Fibroblast of gingiva (primary cell): ENCODE results near the gene WBP1L.
"Not testable (repeated sequence)": the region's sequence is repeated elsewhere in the genome, so short reads cannot be mapped to it uniquely, and the experiment has no call there.

Source experiments
- DNase-seq: peaks from one replicate; pipeline ENCODE4 v3.0.0-alpha.2; 2011; ENCODE audit warnings: low read depth

WBP1L gene

DNA sequence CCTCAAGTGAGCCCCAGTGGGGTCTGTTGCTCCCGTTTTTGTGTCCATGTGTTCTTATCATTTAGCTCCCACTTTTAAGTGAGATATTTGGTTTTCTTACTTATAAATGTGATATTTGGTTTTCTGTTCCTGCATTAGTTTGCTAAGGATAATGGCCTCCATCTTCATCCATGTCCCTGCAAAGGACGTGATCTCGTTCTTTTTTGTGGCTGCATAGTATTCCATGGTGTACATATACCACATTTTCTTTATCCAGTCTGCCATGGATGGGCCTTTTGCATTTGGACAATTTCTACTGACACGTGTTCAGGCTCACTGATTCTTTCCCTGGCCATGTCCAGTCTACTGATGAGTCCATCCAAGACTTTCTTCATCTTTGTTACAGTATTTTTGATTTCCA is 19.8 kb upstream of the WBP1L start:
- DNase-seq = no peak

GRCh38 chr10:102726274-102726673 is 17.5 kb upstream of the WBP1L start:
- DNase-seq = peak; percentile 77

- DNase-seq = no peak
Observed at GRCh38 chr10:102727037-102727818, 16.5 kb upstream of the WBP1L start.

DNA sequence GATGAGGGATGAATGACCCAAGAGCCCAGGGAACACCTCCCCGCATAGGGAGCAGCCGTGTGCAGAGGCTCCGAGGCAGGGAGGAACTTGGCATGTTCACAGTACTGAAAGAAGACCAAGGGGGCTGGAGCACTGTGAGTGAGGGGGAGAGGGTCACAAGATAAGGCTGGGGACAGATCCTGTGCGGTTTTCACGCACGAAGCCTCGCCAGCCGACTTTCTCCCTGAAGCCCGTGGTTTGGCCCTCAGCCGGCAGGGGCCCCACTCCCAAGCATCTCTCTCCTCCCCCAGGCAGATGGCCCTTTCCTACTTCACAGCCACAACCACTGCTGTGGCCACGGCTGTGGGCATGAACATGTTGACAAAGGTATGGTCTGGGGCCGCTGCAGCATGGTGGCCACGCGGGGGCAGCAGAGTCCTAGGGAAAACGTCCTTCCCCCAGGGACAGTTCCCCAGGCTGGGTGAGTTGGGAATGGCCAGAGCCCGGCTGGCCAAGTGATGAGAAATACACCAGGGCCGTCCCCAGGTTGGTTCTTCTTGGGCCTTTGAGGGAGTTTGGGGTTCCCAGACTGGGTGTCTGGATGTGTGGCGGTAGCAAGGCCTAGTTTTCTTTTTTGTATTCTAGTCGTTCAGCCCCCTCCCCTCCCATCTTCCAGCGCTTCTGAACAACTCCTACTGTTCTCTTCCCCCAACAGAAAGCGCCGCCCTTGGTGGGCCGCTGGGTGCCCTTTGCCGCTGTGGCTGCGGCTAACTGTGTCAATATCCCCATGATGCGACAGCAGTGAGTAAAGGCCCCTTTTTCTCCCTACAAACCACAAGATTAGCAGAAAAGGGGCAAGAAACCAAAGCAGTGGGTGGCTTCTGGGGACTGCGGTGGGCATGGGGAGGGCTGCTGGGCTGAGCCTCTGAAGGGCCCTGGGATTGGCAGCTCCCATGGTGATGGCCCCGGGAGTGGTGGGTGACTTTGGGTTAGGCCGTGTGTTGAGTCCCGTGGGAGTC is 14.4 kb upstream of the WBP1L start:
- peak; percentile 68 for DNase-seq

- DNase-seq = no peak
Observed at GRCh38 chr10:102731222-102731800, 12.4 kb upstream of the WBP1L start.

GRCh38 chr10:102732661-102733060 is 11.1 kb upstream of the WBP1L start:
- no peak for DNase-seq

DNA sequence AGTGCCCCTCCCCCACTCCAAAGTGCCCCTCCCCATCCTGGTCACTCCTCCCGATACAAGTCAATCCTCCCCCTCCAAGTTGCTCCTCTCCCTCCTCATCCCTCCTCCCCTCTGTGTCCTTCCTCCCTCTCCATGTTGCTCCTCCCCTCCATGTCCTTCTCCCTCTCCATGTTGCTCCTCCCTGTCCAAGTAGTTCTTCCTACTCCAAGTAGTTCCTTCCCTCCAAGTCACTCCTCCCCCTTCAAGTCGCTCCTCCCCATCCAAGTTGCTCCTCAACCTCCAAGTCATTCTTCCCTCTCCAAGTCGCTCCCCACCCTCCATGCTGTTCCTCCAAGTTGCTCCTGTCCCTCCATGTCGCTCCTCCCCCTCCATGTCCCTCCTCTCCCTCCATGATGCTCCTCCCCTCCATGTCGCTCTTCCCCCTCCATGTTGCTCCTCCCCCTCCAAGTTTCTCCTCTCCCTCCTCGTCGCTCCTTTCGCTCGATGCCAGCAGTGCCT is 8.6 kb upstream of the WBP1L start:
- DNase-seq = peak; percentile 81

GRCh38 chr10:102738692-102739121 is 5.0 kb upstream of the WBP1L start:
- peak; percentile 63 for DNase-seq

- DNase-seq = no peak
Observed at GRCh38 chr10:102740229-102740628, 3.5 kb upstream of the WBP1L start.

DNA sequence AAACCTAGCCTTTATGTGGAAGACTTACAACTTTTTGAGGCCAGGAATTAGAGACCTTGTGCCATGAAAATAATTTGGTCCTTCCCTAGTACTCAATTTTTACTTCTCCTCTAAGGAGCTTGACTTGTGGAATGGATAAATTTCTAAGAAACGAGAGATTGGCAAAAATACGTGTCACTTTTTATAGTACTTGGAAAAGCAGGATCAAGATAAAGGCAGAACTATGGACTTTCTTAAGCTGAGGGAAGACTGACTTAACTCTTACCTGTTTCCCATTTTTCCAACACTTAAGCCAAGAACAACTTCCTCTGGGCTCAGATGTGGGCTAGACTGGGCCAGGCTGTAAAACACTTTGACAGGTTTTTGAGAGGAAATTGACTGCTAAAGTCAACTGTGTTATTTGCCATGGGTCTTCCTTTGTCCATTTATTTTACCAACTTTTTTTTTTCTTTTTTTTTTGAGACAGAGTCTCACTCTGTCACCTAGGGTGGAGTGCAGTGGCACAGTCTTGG is 2.0 kb upstream of the WBP1L start:
- no peak for DNase-seq

DNA sequence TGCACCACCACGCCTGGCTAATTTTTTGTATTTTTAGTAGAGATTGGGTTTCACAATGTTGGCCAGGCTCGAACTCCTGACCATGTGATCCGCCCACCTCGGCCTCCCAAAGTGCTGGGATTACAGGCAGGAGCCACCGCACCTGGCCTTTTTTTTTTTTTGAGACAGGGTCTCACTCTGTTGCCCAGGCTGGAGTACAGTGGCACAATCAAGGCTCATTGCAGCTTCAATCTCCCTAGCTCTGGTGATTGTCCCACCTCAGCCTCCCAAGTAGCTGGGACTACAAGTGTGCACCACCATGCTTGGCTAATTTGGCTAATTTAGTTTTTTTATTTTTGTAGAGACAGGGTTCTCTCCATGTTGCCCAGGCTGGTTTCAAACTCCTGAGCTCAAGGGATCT is 1.4 kb upstream of the WBP1L start:
- DNase-seq = not testable (repeated sequence)

GRCh38 chr10:102743078-102743587 is 615 bp upstream of the WBP1L start:
- DNase-seq = no peak

DNA sequence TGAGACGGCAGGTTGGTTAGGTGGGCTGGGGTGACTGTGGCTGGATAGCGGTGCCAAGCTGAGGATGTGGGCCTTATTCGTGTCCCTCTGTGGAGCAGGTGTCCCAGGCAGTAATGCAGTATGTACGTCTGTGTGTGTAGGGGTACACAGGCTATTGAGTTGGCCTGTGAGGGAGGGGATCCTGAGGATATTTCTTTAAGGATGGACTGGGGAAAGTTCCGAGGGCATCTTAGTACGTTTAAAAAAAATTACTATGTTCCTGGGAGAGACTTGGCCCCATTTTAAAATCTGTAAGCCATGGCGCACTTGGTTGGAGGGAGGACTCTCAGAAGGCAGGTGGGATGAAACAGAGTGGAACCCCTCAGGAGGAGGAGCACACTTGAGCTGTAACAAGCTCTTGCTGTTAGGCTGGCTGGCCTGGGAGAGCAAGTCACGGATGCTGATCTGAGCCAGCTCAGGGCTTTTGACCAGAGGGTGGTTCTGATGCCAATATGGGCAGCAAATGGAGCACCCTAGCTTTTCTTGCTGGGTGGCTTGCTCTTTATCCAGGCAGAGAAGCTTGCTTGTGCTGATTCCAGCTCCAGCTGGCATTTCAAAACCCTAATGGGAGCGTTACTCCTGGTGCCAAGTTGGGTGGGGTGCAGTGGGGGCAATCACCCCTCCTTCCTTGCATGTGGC is 765 bp downstream of the WBP1L start:
- peak; percentile 75 for DNase-seq

- no peak for DNase-seq
Observed at GRCh38 chr10:102745157-102745556, 1.4 kb downstream of the WBP1L start.

DNA sequence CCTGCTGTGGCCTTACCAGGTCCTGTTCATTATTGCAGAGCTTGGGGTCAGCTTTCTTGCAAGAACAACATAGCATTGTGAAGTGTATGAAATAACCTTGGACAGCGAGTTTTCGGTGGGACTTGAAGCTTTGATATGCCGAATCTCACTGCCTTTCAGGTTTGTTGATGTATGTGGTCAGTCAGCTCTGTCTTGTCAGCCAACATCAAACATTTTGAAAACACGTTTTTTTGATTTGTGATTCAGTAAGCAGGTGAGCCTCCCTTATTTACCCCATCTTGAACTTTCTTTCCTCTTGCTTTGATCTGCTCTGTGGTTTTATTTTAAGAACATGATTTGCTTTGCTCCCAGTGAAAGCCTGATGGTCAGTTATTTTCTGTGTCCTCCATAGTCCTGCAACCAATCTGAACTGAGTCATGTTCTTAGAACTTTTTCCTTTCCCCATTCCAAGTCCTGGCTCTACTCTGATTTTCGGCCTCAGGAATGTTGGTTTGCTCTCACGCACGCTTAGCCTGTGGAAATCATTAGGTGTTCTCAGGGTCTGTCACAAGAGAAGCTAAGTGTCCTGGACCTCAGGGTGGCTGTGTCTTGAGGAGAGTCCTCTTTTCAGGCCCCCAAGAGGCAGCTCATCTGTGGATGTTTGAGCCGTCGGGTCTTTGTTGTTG is 8.7 kb downstream of the WBP1L start:
- peak; percentile 92 for DNase-seq

GRCh38 chr10:102752934-102753664 is 9.4 kb downstream of the WBP1L start:
- peak; percentile 82 for DNase-seq

DNA sequence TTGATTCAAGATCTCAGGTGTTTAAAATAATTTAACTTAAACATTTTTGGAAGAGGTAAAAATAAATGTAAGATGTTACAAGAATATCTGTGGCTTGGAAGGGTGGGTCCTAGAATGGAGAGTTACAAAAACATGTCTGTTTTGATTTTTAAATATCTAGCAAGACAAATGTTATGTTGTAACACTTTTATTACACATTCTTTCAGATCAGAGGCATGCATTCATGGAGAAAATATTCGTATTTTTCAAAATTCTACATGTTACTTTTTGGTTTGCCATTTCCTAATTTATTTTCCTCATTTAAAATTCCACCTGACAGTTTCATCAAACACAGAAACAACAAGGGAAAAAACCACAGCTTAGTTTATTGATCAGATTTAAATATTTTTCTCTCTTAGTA is 10.0 kb downstream of the WBP1L start:
- peak; percentile 32 for DNase-seq

DNA sequence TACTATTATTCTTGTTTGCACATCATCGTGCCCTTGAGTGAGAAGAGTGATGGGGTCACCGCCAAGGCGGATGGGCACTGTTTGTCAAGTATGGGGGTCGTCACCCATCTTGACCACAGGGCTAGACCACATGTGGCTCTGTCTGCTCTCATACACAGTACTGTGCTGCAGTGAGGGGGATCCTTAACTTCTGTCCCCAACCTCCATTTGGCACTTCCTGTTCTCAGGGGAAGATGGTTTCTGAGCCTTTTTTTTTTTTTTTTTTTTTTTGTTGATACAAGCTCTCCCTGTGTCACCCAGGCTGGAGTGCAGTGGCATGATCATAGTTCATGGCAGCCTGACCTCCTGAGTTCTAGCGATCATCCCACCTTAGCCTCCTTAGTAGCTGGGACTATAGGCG is 13.6 kb downstream of the WBP1L start:
- DNase-seq = no peak

DNA sequence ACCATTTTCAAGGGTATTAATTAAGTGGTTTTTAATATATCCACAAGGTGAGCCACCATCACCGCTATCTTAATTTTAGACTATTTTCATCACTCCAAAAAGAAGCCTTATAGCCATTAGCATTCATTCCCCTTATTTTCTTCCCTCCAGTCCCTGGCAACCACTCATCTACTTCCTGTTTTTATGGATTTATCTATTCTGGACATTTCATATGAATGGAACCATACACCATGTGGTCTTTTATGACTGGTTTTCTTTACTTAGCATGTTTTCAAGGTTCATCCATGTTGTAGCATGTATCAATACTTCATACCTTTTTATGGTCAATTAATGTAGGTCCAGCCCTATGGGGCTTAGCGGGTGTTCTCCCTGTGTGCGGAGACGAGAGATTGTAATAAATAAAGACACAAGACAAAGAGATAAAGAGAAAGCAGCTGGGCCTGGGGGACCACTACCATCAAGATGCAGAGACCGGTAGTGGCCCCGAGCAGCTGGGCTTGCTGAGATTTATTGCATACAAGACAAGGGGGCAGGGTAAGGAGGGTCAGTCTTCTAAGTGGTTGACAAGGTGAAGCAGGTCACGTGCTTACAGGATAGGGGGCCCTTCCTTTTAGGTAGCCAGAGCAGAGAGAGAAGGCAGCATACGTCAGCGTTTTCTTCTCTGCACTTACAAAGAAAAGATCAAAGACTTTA is 14.6 kb downstream of the WBP1L start:
- DNase-seq = no peak

GRCh38 chr10:102758933-102759262 is 15.2 kb downstream of the WBP1L start:
- not testable (repeated sequence) for DNase-seq
